Suppressor macrophage treated with lipopolysaccharide for 1 hour (primary cell): ENCODE results near the gene PBX2.
A peak's percentile ranks its signal among the peaks of the same experiment; 100 is the strongest.
"Not testable (repeated sequence)": the region's sequence is repeated elsewhere in the genome, so short reads cannot be mapped to it uniquely, and the experiment has no call there.

Experiments used
- DNase-seq, 3 donors: peaks; one replicate each; pipeline ENCODE4 v3.0.0-alpha.2; 2020 to 2022

PBX2 gene

GRCh38 chr6:32148289-32149091 is 41.5 kb downstream of the PBX2 start:
- DNase-seq: peak; percentile 85 to 89 (median 87)

DNA sequence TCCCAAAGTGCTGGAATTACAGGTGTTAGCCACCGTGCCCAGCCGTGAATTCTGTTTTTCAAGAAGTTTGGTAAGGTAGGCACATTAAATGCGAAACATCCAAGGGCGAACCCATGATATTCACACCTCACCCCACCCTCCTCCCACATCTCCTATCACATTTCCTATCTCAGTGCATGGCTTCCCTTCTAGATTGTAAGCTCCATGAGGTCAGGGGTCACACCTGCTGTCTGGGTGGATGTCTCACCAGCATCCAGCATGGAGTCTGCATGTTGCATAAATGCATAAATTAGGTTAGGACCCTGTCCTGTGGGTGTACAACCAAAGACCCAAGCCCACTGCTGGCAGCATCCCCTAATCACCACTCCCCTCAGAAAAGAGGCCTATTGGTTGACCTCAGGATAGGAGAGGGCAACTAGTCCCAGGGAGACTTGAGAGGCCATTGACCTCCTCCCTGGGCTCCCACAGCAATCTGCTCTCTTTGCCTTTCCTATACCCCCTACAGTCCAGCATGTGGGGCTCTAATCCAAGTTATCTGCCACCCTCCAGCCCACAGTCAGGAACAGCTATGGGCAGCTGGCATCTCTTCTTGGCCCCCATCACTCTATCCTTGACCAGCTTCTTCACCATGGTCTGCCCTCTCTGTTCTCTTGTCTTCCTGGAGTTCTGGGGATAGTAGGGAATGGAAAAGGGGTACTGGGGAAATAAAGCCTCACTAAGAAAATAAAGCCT is 42.4 kb downstream of the PBX2 start:
- DNase-seq: peak in 1 of 3 donors; percentile 19

GRCh38 chr6:32146687-32147086 is 43.3 kb downstream of the PBX2 start:
- no peak for DNase-seq

GRCh38 chr6:32146287-32146686 is 43.7 kb downstream of the PBX2 start:
- DNase-seq: no peak

GRCh38 chr6:32144238-32144637 is 45.8 kb downstream of the PBX2 start:
- not testable (repeated sequence) for DNase-seq

DNA sequence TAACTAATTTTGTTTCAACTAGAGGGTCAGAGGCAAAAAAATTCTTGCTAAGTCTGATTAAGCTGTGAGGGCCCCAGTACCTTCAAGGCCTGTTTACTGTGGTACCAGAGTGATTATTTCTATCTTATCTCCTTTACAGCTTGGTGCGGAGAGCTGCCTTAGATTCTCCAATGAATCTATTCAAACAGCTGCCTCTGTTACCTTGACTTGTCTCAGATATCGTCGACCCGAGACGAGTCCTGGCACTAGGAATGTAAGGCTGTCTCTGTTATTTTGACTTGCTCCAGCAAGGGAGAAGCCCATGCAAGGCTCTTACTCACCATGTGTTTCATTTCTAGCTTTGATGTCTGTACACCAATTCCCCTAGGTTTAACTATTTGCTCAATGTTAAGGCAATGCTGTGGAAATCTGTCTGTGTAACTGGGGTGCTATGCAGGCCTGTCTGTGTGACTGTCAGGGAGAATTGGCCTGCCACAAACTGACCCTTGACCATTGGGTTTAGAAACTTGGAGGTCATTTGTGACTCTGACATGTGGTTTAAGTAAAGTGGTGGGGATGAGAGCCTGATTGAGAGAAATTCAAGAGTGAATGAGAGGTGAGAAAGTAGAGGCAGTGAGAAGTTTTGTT is 49.5 kb downstream of the PBX2 start:
- DNase-seq: no peak

- no peak for DNase-seq
Measured at GRCh38 chr6:32139590-32139989, 50.4 kb downstream of the PBX2 start.

DNA sequence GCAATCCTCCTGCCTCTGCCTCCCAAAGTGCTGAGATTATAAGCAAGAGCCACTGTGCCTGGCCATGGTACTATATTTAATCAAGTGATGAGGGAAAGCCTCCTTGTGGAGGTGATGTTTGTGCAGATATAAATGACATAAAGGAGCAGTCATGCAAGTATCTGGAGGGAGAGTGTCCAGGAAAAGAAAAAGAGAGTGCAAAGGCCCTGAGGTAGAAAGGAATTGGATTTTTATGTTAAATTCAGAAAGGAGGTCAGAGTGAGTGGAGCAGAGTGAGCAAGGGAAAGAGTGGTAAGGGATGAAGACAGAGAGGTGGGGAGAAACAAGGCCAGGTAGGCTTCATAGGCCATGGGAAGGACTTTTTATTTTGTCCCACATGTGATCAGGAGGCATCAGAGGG is 52.5 kb downstream of the PBX2 start:
- DNase-seq: no peak
